ENCODE results near the gene TICRR. TPM values are rescaled to one million over a fixed set of nuclear protein-coding genes. Genes with fewer than 3 reads are reported as not detected.
A peak's percentile ranks its signal among the peaks of the same experiment; 100 is the strongest.

Gene TICRR, protein sequence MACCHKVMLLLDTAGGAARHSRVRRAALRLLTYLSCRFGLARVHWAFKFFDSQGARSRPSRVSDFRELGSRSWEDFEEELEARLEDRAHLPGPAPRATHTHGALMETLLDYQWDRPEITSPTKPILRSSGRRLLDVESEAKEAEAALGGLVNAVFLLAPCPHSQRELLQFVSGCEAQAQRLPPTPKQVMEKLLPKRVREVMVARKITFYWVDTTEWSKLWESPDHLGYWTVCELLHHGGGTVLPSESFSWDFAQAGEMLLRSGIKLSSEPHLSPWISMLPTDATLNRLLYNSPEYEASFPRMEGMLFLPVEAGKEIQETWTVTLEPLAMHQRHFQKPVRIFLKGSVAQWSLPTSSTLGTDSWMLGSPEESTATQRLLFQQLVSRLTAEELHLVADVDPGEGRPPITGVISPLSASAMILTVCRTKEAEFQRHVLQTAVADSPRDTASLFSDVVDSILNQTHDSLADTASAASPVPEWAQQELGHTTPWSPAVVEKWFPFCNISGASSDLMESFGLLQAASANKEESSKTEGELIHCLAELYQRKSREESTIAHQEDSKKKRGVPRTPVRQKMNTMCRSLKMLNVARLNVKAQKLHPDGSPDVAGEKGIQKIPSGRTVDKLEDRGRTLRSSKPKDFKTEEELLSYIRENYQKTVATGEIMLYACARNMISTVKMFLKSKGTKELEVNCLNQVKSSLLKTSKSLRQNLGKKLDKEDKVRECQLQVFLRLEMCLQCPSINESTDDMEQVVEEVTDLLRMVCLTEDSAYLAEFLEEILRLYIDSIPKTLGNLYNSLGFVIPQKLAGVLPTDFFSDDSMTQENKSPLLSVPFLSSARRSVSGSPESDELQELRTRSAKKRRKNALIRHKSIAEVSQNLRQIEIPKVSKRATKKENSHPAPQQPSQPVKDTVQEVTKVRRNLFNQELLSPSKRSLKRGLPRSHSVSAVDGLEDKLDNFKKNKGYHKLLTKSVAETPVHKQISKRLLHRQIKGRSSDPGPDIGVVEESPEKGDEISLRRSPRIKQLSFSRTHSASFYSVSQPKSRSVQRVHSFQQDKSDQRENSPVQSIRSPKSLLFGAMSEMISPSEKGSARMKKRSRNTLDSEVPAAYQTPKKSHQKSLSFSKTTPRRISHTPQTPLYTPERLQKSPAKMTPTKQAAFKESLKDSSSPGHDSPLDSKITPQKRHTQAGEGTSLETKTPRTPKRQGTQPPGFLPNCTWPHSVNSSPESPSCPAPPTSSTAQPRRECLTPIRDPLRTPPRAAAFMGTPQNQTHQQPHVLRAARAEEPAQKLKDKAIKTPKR (N-terminal part only)
- total RNA-seq = 10 to 100 TPM; 28.8 to 29.8 TPM

DNA sequence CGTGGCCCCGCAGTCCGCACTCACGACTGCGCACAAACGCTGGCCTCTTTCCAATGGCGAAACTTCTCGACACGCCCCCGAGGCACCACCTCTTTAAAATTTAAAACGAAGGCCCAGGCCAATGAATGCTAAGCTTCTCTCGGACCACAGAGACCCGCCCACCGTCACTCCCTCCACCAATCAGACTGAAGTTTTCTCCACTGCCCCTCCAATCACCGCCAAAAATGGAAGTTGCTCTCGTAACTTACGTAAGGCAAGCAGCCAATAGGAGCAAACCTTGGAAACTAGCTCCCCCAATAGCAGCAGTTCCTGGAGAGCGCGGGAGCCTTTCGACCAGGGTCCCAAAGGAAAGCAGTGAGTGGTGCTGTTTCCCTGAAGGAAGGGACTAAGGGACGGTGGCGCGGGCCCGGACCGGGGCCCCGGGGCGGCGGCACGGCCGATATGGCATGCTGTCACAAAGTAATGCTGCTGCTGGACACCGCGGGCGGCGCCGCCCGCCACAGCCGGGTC lies at the start of gene TICRR:
TSS of gene TICRR (plus strand) at position 324 of the 510 bp plus-strand sequence. CDS start at position 442, 118 bp downstream.
- H3K27me3 Mint-ChIP-seq = peaks cover 11% of the 10 kb centered on the region
- ChIA-PET POLR2A (interaction anchor here (0.5 kb wide), 1 partner anchor 1043 kb away, joined by 3 read pairs; no protein-coding TSS in a partner anchor), CTCF (interaction anchor here (0.9 kb wide), 1 partner anchor 46 kb away, joined by 3 read pairs; no protein-coding TSS in a partner anchor)
- peaks cover 25% of the 10 kb centered on the region for H3K36me3 Mint-ChIP-seq (ENCODE audit: low read depth)
- H3K9me3 Mint-ChIP-seq = no peaks in the 10 kb centered on the region
- peak within 1 kb of the TSS; percentile 85 for H3K4me3 Mint-ChIP-seq
- DNase-seq = peak; percentile 98
- peak within 1 kb of the TSS; percentile 79 for H3K27ac Mint-ChIP-seq
- H3K4me1 Mint-ChIP-seq = peaks cover 31% of the 10 kb centered on the region

- no peak overlapping the region for H3K27ac Mint-ChIP-seq
- DNase-seq = no peak
- ChIA-PET POLR2A (no interaction called here), CTCF (no interaction called here)
- no peaks in the 10 kb centered on the region for H3K4me1 Mint-ChIP-seq
- peaks cover 2% of the 10 kb centered on the region for H3K27me3 Mint-ChIP-seq
- H3K4me3 Mint-ChIP-seq = no peak overlapping the region
- no peaks in the 10 kb centered on the region for H3K9me3 Mint-ChIP-seq
- H3K36me3 Mint-ChIP-seq (ENCODE audit: low read depth) = no peaks in the 10 kb centered on the region
Observed at GRCh38 chr15:89526181-89526580, 49.1 kb upstream of the TICRR start.

GRCh38 chr15:89526601-89527441 lies 48.4 kb upstream of the TICRR start:
- no peak for DNase-seq
- Mint-ChIP-seq H3K9me3 (no peaks in the 10 kb centered on the region), H3K36me3 (ENCODE audit: low read depth) (no peaks in the 10 kb centered on the region), H3K27ac (no peak overlapping the region), H3K27me3 (no peaks in the 10 kb centered on the region), H3K4me1 (no peaks in the 10 kb centered on the region), H3K4me3 (no peak overlapping the region)
- POLR2A ChIA-PET = no interaction called here
- CTCF ChIA-PET = interaction anchor here (0.6 kb wide), 1 partner anchor 218 kb away, joined by 3 read pairs; no protein-coding TSS in a partner anchor

DNA sequence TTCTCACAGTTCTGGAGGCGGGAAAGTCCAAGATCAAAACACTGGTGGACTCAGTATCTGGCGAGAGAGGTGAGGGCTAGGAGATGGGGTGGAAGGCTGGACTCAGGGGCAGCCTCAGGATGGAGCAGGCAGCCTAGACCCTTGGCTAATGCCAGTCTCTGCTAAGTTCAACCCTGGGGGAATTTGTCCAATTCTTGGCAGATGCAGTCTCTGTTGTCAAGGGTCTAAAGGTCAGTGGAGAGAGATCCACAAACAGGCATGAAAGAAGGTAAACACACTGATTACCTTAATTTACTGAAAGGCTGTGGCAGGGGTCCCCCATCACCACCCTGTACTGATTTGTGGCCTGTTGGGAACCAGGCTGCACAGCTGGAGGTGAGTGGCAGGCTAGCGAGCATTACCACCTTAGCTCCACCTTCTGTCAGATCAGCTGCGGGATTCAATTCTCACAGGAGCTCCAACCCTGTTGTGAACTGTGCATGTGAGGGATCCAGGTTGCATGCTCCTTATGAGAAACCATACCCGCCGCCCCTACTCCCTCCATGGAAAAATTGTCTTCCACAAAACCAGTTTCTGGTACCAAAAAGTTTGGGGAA lies 46.4 kb upstream of the TICRR start:
- ChIA-PET CTCF (no interaction called here), POLR2A (no interaction called here)
- Mint-ChIP-seq H3K4me3 (no peak overlapping the region), H3K9me3 (peaks cover under 1% of the 10 kb centered on the region), H3K27me3 (peaks cover under 1% of the 10 kb centered on the region), H3K4me1 (no peaks in the 10 kb centered on the region), H3K36me3 (ENCODE audit: low read depth) (no peaks in the 10 kb centered on the region), H3K27ac (no peak overlapping the region)
- DNase-seq = no peak

DNA sequence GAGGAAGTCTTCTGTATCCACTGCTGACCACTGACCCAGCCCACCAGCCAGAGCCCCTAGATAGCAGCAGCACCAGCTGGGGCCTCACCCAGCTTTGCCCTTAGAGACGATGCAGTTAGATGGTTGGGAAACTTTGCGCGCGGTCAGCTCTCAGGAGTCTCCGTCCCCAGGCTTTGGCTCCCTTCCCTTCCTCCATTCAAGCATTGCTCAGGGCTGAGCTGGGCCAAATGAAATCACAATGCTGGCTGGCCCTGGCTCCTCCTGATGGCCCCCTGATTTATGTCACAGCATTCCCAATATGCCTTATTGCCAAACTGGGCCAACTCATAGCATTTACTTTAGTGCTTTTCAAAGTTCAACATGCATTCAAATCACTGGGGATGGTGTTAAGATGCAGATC lies 44.3 kb upstream of the TICRR start:
- Mint-ChIP-seq H3K27ac (no peak overlapping the region), H3K4me3 (no peak overlapping the region), H3K4me1 (no peaks in the 10 kb centered on the region), H3K27me3 (peaks cover 3% of the 10 kb centered on the region), H3K36me3 (ENCODE audit: low read depth) (no peaks in the 10 kb centered on the region), H3K9me3 (peaks cover 3% of the 10 kb centered on the region)
- no peak for DNase-seq
- ChIA-PET CTCF (no interaction called here), POLR2A (no interaction called here)

DNA sequence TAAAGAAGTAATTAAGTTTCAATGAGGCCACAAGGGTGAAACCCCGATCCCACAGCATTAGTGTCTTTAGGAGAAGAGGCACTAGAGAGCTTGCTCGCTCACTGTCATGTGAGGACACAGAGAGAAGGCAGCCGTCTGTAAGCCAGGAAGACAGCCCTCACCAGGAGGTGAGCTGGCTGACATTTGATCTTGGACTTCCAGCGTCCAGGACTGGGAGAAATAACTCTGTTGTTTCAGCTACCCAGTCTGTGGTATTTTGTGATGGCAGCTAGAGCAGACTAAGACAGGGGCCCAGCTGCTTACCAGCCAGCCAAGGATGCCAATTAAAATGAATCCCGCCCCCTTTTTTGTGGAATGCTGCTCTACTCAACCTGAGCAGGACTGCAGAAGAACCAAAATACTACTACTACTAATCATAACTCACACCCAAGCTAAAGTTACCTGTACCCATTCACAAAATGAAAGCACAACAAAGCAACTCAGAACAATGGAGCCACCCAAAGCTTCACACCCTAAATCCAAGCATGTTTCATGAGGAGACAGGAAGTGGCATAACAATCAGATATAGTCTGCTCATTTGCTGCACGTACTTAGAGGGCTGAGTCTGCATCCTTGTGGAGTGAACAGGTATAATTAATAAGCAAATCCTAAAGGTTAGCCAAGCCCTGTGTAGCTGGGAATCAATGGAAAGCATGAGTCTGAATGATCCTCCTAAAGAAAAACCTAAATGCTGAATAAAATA lies 43.3 kb upstream of the TICRR start:
- ChIA-PET POLR2A (no interaction called here), CTCF (interaction anchor here (0.7 kb wide), 1 partner anchor 905 kb away, joined by 3 read pairs; no protein-coding TSS in a partner anchor)
- H3K4me3 Mint-ChIP-seq = no peak overlapping the region
- peaks cover 3% of the 10 kb centered on the region for H3K27me3 Mint-ChIP-seq
- peaks cover 3% of the 10 kb centered on the region for H3K9me3 Mint-ChIP-seq
- no peaks in the 10 kb centered on the region for H3K36me3 Mint-ChIP-seq (ENCODE audit: low read depth)
- H3K27ac Mint-ChIP-seq = no peak overlapping the region
- H3K4me1 Mint-ChIP-seq = no peaks in the 10 kb centered on the region
- DNase-seq = no peak

DNA sequence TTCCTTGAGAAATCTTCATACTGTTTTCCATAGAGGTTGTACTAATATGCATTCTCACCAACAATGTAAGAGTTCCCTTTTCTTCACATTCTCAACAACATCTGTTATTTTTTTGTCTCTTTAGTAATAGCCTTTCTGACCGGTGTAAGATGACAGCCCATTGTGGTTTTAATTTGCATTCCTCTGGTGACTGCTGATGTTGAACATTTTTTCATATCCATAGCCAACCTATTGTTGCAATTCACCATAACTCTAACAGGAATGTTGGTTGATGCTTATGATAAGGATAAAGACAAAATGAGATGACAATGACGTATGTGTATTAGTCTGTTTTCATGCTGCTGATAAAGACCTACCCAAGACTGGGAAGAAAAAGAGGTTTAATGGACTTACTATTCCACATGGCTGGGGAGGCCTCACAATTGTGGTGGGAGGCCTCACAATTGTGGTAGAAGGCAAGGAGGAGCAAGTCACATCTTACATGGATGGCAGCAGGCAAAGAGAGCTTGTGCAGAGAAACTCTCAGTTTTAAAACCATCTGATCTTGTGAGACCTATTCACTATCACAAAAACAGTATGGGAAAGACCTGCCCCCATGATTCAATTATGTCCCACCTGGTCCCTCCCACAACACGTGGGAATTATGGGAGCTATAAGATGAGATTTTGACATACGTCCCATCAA lies 41.3 kb upstream of the TICRR start:
- no peaks in the 10 kb centered on the region for H3K4me1 Mint-ChIP-seq
- CTCF ChIA-PET = no interaction called here
- POLR2A ChIA-PET = no interaction called here

GRCh38 chr15:89539027-89539426 lies 36.2 kb upstream of the TICRR start:
- H3K4me3 Mint-ChIP-seq = no peak overlapping the region
- H3K27ac Mint-ChIP-seq = no peak overlapping the region
- H3K9me3 Mint-ChIP-seq = peaks cover 9% of the 10 kb centered on the region
- ChIA-PET CTCF (no interaction called here), POLR2A (no interaction called here)
- DNase-seq = no peak
- H3K27me3 Mint-ChIP-seq = peaks cover 13% of the 10 kb centered on the region
- no peaks in the 10 kb centered on the region for H3K4me1 Mint-ChIP-seq
- H3K36me3 Mint-ChIP-seq (ENCODE audit: low read depth) = no peaks in the 10 kb centered on the region

More for the DNA sequence above, 41.3 kb upstream of the TICRR start:
- H3K27ac Mint-ChIP-seq = no peak overlapping the region
- peaks cover 3% of the 10 kb centered on the region for H3K27me3 Mint-ChIP-seq
- no peaks in the 10 kb centered on the region for H3K36me3 Mint-ChIP-seq (ENCODE audit: low read depth)
- peaks cover 11% of the 10 kb centered on the region for H3K9me3 Mint-ChIP-seq
- H3K4me3 Mint-ChIP-seq = no peak overlapping the region
- DNase-seq = no peak

GRCh38 chr15:89542369-89542768 lies 32.9 kb upstream of the TICRR start:
- no peaks in the 10 kb centered on the region for H3K36me3 Mint-ChIP-seq (ENCODE audit: low read depth)
- ChIA-PET CTCF (interaction anchor here (0.6 to 0.9 kb wide), 2 partner anchors 66 to 184 kb away, joined by 3 read pairs; no protein-coding TSS in a partner anchor), POLR2A (no interaction called here)
- no peak overlapping the region for H3K4me3 Mint-ChIP-seq
- H3K9me3 Mint-ChIP-seq = peaks cover 7% of the 10 kb centered on the region
- peaks cover 28% of the 10 kb centered on the region for H3K27me3 Mint-ChIP-seq
- no peak overlapping the region for H3K27ac Mint-ChIP-seq
- H3K4me1 Mint-ChIP-seq = no peaks in the 10 kb centered on the region
- no peak for DNase-seq

GRCh38 chr15:89543389-89543788 lies 31.9 kb upstream of the TICRR start:
- CTCF ChIA-PET = no interaction called here
- Mint-ChIP-seq H3K27ac (no peak overlapping the region), H3K4me3 (no peak overlapping the region), H3K4me1 (no peaks in the 10 kb centered on the region), H3K36me3 (ENCODE audit: low read depth) (no peaks in the 10 kb centered on the region), H3K9me3 (no peaks in the 10 kb centered on the region), H3K27me3 (peaks cover 28% of the 10 kb centered on the region)
- no peak for DNase-seq
- POLR2A ChIA-PET = no interaction called here
